IPS DF 19.7 (cell line): Measurements from ENCODE around the gene GDF11.

ENCODE experiments used
- DNase-seq: peaks from one replicate; pipeline ENCODE4 v3.0.0-alpha.2; 2013; ENCODE audit warnings: low read depth, low spot score

GDF11 gene

DNA sequence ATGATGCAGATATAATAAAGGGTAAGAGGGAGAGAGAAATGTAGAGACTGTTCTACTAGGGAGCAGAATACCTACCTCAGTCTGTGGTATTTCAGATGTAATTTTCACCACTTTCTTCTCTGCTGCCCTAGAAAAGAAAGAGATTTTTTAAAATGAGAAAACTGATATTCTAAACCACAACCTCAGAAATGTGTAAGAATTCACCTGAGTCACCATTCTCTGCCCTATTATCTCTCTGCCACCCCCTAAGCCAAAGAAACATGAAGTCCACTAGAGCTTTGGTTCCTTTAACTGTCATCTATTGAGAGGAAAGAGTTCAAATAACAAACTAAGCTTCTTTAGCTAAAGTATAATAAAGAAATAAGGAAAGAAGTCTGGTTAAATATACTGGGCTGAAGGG is 53.0 kb downstream of the GDF11 start:
- DNase-seq, result no peak

DNA sequence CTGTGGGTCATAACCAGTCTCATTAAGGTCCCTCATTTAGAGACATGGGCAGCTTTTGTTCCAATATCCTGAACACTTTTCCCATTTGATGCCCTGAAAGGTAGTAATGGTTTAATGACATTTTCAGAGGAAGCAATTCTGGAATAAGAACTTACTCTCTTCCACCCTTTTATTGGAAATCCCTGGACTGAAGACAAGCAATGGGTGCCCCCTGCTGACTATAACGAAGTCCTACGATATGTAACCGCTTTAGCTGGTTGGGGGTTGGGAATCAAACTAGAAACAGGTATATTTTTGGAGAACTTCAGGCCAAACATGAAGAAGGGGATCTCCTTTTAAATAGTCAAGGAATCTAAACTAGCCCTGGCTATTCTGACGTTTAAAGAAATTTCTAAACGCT is 54.1 kb downstream of the GDF11 start:
- DNase-seq, result peak; percentile 20

DNA sequence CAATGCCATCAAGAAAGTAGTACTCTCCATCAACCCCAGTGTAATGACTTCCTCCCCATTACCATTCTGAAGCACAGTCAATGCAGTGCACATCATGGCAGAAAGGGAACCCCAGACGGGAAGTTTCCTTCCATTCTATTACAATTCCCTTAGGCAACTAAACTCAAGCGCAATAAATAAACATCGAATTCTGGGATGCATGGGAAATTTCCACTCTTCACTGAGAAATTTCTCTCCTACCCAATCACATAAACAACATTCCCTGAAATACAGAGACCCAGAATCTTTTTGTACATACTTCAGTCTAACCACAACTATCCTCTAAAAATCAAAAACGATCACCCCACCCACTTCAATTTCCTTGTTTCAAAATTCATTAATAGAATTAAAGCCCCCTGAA is 54.6 kb downstream of the GDF11 start:
- DNase-seq, result no peak
